ENCODE measurements around the gene RSPO4. TPM values are rescaled to one million over a fixed set of nuclear protein-coding genes. Genes with fewer than 3 reads are reported as not detected.

Gene RSPO4
- polyA plus RNA-seq, 1 donor = 0.15 TPM

DNA sequence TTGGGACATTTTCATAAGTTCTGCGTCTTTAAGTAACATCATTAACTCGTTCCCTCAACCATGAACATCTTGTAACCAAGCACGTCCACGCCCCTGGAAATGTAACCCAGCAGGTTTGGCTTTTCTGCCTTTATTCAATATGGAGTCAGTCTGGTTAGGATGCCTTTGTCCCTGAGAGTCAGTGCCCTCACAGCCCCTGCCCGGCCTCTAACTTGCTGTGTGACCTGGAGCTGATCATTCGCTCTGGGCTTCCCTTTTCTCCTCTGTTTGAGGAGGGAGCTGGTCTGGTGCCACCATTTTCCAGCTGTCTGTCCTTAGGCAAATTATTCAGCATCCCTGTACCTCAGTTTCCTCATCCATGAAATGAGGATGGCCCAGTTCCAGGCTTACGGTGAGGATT is 59.5 kb downstream of the RSPO4 start:
- no peak for DNase-seq (ENCODE audit: low read depth)

DNA sequence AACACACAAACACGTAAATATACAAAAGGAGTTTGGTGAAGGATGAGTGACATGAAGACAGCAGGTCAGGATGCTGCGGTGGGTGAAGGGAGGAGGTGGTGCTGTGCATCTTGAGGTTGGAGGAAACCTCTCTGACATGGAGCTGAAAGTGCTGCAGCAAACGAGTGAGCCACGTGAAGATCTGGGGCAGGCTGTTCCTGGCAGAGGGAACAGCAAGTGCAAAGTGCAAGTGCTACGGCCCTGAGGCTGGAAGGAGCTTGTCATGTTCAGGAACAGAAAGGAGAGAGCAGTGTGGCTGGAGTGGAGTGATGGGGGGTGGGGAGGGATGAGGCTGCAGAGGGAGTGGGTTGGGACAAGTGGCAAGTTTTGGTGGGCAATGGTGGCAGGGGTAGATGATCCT is 61.2 kb downstream of the RSPO4 start:
- DNase-seq (ENCODE audit: low read depth) = no peak

DNA sequence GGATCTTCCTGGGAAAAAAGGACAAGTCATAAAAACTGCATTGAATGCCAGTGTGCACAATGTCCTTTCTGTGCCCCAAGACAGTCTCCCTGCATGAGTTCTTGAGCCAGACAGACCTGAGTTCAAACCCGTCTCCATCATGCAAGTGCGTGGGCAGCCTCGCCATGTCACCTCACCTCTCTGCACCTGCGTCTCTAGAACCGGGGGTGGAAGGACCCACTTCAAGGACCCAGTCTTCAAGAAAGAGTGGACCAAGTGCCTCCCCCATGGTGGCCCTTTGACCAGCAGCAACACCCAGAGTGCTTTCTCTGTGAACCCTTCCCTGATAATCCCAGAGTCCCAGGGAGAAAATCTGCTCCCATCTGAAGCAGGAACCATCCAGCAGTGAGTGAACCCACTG is 62.5 kb downstream of the RSPO4 start:
- no peak for DNase-seq (ENCODE audit: low read depth)

DNA sequence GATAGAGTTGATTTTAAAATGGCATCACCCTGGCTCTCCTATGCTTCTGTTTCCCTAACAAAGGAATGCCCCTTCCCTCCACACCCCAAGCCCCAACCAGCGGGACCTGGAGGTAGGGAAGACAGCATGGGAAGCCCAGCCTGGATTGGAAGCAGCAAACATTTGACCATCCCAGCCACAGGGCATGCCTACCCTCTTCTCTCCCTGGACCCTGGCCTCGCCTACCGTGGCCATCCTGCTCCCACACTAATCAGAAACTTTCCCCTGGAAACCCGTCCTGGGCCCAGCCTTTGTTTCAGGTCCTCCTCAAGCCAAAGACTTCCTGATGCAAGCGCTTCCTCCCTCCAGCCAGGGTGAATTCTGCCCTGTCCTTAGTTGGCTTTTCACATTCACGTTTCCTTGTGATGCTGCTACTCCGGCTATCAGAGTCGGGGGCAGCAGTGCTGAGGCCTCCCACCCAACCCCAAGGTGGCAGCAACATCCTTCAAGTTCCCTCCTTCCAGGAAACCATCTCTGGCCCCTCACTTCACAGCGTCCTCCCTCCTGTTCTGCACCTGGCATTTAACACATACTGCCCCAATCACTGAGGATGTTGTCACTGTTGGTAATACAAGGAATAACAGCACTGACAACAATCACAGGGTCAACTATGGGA is 67.8 kb downstream of the RSPO4 start:
- no peak for DNase-seq (ENCODE audit: low read depth)

DNA sequence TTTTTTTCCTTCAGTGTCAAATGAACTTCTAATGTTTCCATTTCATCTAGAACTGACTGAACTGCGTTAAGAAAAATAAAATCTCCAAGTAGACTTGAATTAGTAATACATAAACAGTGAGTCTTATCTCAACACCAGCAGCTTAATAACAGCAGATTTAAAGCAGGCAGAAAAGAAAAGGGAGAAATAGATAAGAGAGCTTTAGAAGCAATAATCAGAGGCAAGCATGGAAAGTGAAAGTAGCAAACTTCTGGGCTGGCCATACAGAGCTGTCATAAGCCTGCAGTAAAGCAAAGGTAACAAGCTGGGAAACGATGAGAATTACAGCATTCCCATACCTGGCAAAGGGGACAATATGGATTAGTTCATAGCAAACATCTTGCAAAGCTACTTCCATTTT is 69.1 kb downstream of the RSPO4 start:
- DNase-seq (ENCODE audit: low read depth) = no peak

DNA sequence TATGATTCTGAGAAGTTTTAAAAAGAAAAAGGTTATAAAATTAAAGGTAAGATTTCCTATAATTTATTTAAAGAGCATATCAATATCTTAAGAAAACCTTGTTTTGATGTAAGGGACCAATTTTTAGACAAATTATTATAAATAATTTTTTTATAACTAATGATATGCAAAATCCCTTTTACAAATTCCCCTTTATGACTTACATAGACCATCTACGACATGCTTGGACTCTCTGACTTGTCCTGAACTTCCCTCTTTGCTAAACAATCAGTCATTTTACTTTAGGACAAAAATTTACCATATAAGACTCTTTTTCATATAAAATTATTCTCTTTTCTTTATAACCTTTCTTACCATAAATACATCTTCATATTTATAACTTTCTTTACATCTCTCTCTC is 70.7 kb downstream of the RSPO4 start:
- no peak for DNase-seq (ENCODE audit: low read depth)

DNA sequence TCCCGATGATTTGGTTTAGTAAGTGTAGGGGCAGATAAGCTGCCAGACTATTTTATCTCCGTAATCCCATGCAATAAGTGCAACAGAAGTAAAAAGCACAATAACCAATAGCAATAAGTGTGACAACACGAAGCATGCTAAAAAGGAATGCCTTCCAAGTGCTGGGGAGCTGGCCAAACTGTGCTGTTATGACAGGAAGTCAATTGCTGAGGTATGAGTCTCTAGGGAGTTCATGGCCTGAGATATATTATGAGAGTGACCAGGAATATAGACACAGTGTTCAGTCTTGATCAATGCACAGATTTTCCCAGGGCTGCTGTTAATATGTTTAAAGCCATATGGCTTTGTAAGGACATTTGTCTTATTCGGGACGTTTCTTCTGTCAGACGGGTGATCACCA is 75.4 kb downstream of the RSPO4 start:
- DNase-seq (ENCODE audit: low read depth) = no peak

DNA sequence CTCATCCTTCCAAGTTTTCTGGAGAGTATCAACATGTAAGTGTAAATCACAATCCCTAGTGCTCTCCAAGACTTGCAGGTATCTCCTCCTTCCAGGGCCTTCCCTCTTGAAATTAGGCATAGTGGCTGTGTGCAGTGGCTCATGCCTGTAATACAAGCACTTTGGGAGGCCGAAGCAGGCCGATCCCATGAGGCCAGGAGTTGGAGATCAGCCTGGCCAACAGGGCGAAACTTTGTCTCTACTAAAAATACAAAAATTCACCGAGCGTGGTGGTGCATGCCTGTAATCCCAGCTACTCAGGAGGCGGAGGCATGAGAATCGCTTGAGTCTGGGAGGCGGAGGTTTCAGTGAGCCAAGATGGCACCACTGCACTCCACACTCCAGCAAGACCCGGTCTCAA is 76.6 kb downstream of the RSPO4 start:
- DNase-seq (ENCODE audit: low read depth) = no peak

DNA sequence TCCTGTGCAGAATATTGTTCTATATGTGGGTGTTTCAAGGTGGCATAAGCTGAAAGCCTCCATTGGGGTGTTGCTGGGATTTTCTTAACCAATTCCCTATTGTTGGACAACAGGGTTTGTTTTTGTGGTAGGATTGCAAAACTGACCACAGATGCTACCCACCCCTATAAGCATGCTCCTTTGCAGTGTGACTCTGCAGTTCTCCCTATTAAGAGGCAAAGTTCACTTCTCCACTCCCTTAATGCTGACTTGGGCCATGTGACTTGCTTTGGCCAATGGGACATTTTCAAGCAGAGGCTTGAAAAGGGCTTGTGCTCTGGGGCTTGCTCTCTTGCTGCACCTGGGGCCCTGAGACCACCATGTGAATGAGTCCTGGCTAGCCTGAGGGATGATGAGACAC is 77.5 kb downstream of the RSPO4 start:
- no peak for DNase-seq (ENCODE audit: low read depth)

DNA sequence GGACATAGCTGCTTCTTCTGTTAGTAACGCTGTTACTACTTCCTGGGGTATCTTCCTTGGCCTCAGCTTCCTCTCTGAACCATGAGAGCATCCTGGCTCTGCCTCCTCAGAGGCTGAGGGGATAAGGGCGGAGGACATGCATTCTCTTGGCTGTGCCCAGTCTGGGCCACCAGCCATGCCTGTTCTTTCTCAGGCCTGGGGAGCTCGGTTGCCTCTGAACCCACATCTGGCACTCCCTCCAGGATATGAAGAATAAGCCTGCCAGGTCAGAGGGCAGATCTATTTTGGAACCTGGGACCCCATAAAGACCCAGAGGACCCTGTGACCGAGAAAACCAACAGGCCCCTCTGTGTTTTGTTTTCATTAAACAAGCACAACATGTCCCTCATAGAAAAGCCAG is 79.3 kb downstream of the RSPO4 start:
- no peak for DNase-seq (ENCODE audit: low read depth)

DNA sequence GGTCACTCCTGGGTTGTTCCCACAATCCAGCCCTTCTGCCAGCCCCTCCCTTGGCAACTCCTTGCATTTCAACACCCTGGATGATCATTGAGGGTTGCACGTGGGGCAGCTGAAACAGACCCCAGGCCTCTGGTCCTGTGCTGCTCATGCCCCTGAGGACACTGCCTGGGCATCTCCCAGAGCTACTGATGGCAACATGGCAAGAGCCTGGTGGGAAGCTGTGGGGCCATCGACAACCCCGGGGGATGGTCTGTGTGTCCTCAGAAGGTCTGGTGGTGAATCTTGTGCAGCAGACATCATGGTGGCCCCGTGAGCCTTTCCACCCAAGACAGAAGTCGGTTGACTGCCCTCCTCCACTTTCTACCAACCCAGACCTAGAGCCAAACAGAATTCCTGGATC is 81.0 kb downstream of the RSPO4 start:
- DNase-seq (ENCODE audit: low read depth) = no peak

DNA sequence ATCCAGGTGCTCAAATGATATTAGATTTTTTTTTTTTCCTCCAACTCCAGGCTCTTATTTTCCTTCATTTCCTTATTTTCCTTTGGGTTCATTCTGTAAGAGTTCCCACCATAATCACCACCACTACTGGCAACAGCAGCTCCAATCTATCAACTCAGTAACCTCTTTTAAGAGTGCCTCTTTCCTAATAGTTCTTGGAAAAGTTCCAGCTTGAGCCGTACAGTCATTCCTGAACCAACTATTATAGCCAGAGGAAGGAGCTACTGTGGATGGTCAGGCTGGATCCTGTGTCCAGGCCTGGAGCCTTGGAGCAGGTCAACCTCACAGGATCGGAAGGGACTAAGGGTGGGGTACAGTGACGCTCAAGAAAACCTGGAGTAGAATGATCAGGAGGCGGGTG is 81.8 kb downstream of the RSPO4 start:
- DNase-seq (ENCODE audit: low read depth) = no peak

DNA sequence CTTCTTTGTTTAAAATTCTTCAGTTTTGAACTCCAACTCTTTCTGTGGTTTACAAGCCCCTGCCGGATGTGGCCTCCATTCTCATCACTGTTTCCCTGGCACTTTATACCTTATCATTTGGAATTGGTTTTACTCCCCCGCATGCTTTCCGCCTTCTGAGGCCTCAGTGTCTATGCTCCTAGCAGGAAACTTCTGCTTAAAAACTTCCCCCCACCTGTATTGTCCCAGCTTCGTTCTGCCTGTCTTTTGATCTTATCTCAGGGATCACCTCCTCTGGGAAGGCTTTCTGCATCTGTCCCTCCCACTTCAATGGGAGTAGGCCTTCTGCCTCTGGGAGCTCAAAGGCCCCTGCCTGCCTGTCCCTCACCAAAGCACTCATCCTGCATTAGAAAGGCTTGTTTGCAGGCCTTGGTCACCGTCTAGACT is 82.6 kb downstream of the RSPO4 start:
- DNase-seq (ENCODE audit: low read depth) = no peak

DNA sequence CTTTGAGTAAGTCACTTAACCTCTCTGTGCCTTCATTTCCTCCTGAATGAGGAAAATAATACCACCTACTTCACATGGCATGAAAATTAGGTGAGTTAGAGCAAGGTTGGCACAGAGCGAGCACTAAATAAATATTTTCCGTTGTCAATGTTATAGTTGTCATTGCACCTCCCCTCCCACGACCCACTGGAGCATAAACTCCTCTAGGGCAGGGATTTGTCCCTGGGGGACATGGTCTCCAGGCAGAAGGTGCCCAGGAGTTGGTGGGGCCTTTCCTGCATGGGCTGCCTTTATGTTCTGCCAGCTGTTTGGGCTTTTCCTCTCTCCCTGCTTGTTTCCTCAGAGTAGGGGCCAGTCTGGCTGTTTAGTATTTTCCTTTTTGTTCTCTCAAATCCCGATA is 84.7 kb downstream of the RSPO4 start:
- no peak for DNase-seq (ENCODE audit: low read depth)

DNA sequence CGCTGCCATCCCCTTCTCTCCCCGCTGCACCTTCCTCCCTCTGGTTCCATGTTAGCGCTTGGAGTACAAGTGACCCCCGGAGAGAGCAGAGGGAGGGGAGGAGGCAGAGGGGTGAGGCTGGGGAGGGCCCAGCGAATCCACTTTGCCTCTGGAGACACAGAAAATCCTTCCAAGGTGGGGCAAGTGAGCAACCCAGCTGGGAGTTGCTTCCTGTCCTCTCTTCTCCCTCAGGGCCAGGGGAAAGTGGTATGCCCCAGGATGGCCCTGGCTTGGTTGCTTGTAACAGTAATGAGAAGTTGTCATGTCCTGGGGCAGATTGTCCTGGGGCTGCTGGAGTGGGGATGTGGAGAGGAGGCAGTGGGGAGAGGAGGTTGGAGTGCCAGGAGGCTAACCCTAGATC is 85.3 kb downstream of the RSPO4 start:
- DNase-seq (ENCODE audit: low read depth) = no peak

DNA sequence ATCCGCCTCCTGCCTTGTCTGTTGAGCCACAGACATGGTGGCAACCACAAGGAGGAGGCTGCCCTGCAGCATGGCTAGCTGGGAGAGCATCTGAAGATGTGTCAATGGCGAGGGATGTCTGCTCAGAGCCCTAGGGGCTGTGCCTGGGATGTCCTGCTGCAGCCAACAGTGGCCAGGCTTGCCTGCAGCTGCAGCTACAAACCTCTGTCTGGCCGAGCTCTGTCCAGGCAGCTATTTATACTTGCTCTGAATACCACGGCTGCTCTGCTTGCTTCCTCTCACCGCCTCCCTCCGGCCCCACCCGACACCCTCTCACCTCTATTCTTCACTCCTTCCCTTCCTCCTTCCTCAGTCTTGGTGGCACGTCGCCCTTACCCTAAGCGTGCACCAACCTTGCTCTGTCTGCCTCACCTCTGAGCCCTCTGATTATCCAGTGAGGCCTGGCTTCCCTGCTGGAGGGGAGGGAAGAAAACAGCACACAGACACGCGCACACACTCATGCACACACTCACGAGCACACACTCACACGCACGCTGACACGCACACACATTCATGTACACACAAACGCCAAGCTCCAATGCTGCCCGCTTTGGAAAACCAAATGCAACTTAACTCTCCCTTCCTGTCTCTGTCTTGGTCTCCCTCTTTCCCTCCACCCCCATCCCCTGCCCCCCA is 85.8 kb downstream of the RSPO4 start, which contains the start of gene ANGPT4:
Gene ANGPT4 (minus strand): TSS at position 210 of the 675 bp plus-strand sequence. CDS start 120 bp downstream, at position 90.
- DNase-seq (ENCODE audit: low read depth) = no peak

DNA sequence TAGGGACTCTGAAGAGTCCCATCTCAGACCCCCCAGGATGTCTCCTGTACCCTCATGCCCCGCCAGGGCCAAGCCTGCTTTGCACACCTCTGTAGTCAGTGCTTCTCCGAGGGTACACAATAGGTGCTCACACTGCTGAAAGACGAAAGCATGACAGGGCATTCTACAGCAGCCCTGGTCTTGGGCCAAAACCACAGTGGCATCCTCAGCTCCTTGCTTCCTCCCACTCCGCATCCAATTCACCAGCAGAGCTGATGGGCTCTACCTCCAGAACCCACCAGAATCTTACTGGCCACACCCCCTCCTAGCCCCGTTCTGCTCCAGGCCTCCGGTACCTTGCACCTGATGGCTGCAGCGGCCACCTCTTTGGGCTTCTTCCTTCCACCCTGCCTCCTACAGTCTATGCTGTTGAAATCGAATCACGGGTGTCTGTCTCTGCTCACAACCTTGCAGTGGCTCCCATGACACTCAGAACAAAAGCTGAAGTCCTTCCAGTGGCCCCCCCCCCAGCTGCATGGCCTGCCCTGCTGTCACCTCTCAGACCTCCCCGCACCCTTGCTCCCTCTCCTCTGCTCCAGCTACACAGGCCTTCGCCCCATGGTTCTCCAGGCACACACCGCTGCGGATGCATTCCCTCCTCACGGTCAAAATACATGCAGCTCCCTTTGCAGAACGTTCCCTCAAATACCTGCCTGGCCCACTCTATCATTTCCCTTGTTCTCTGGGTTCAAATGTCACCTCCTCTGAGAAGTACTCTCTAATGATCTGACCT is 87.2 kb downstream of the RSPO4 start:
- no peak for DNase-seq (ENCODE audit: low read depth)

DNA sequence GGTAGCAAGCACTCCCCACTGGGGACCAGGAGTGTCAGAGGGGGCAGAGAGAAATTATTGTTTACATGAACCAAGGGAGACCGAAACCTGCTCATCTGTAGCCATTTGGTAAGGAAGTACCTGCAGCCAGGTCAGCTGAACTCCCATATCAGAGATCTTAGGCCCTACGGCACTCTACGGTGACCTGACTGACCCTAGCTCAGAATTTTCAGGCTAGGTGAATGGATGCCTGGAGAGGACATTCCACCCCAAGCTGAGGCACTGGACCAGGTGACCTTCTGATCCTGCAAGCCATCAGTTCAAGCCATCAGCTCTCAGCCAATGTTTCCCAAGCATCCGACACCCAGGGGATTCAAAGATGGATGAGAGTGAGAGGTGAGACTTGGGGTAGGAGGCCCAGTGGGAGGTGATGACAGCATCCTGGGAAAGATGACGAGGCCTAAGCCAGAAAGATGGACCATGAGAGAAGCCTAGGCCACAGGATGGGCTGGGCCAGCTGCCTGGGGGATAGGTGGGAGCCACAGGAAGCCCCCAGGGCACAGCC is 88.7 kb downstream of the RSPO4 start:
- no peak for DNase-seq (ENCODE audit: low read depth)

DNA sequence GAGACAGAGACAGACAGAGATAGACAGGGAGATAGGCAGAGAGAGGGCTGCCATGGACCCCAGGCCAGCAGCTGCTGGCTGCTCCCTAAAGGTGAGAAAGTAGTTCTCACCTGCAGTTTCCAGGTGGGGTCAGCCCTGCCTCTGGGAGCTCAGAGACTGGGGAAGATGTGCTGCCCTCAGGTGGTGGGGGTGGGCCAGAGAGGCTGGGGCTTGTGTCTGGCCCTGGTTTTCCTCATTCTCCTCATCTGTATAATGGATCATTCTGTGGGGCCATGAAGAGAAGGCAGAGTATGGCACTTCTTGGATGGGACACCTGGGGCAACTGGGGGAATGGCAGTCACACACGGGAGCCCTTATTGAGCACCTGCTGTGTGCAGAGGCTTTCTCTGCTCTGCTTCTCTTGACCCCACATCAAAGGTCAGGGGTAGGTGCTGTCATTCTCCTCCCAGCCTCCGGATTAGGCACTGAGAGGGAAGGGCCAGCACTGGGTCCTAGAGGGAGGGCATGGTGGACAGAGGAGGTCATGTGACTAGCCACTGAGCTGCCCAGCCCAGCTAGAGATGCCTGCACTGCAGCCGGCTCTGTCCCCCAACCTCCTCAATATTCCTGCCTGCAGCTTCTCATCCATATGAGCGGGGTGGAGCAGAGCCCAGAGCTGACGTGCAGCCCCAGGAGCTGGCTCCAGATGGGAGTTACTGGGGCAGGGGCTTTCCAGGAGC is 90.1 kb downstream of the RSPO4 start:
- DNase-seq (ENCODE audit: low read depth) = no peak

DNA sequence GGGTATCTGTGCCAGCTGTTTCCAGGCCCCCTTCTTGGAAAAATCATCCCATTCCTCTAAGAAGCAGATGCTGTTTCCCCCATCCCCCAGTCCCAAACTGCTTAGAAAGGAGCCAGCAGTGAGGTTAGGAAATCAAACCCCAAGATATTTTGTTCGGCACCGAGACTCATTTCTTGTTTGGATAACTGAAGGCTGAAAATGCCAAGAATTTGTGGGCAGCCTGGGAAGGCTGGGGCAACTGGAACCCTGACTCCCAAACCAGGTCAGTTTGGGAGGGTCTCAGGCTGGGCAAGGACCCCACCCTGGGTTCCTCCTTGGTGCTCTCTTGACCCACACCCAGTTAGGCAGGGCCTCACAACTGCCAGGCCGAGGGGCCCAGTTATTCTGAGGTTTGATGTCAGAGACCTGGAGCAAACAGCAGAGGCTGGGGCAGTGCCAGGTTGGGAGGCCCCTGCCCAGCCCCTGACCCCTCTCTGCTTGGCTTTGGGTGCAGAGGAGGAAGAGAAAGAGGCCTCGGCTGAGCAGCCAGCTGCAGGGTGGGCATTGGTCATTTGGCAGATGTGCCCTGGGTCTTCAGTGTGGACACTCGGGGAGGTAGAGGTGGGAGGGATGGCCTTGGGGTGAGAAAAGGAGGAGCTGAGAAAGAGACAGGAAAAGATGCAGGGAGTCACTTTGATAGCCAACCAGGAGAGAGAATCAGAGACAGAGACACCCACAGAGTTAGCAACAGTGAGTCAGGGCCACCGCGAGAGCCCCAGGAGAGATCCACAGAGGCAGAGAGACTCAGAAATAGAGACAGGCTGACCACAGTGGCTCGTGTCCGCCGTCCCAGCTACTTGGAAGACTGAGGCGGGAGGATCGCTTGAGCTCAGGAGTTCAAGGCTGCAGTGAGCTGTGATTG is 91.0 kb downstream of the RSPO4 start:
- no peak for DNase-seq (ENCODE audit: low read depth)
